ENCODE measurements around the gene NMU.

Gene NMU

DNA sequence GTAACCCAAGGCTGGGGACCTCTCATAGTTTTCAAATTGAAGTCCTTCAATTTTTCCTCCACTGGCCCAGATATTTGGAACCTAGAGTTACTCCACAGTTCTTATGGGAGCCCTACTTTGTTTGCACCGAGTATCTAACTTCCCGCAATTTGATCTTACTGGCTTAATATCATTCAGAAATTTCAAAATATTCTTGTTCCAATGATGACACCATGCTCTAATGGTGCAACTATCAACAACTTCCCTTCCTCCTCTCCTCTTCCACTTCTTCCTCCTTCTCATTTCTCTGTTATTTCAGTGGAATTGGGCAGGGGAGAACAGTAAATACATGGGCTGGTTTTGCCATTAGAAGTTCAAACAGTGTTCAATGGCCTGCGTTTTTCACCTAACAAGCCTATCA is 64.3 kb downstream of the NMU start:
- TF ChIP-seq BCL6B (tag by site-specific recombination; IDR thresholded peaks at IDR 0.05) (no peak), KLF7 (tag by site-specific recombination; IDR thresholded peaks at IDR 0.05; ENCODE audit: borderline replicate concordance) (no peak), ZNF350 (tag by site-specific recombination; IDR thresholded peaks at IDR 0.05) (no peak), ZNF211 (tag by site-specific recombination; IDR thresholded peaks at IDR 0.05; ENCODE audit: low read depth) (no peak), IKZF3 (tag by site-specific recombination; IDR thresholded peaks at IDR 0.05) (no peak), TRIM28 (IDR thresholded peaks at IDR 0.05; ENCODE audit: borderline replicate concordance, low read length) (no peak), ZNF121 (tag by site-specific recombination; IDR thresholded peaks at IDR 0.05) (no peak), ATF2 (tag by site-specific recombination; IDR thresholded peaks at IDR 0.05; ENCODE audit: low read depth) (no peak), ZNF791 (tag by site-specific recombination; IDR thresholded peaks at IDR 0.05) (no peak), ZNF624 (tag by site-specific recombination; IDR thresholded peaks at IDR 0.05) (no peak), HOXC10 (CRISPR knock-in tag; IDR thresholded peaks at IDR 0.05) (no peak), ZSCAN30 (tag by site-specific recombination; IDR thresholded peaks at IDR 0.05) (no peak), ZNF776 (tag by site-specific recombination; IDR thresholded peaks at IDR 0.05; ENCODE audit: borderline replicate concordance) (no peak), ZNF830 (tag by site-specific recombination; IDR thresholded peaks at IDR 0.05; ENCODE audit: low read depth) (no peak), YY1 (tag by site-specific recombination; IDR thresholded peaks at IDR 0.05) (no peak), TCF7L2 (IDR thresholded peaks at IDR 0.05; ENCODE audit: borderline replicate concordance, low read depth, low read length) (no peak), EGR2 (tag by site-specific recombination; IDR thresholded peaks at IDR 0.05; ENCODE audit: low read depth) (no peak)
- TF ChIP-seq, protein P1, sequence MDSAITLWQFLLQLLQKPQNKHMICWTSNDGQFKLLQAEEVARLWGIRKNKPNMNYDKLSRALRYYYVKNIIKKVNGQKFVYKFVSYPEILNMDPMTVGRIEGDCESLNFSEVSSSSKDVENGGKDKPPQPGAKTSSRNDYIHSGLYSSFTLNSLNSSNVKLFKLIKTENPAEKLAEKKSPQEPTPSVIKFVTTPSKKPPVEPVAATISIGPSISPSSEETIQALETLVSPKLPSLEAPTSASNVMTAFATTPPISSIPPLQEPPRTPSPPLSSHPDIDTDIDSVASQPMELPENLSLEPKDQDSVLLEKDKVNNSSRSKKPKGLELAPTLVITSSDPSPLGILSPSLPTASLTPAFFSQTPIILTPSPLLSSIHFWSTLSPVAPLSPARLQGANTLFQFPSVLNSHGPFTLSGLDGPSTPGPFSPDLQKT (IDR thresholded peaks at IDR 0.05; ENCODE audit: borderline replicate concordance, low read depth, low read length), result no peak
- TF ChIP-seq, protein P2, sequence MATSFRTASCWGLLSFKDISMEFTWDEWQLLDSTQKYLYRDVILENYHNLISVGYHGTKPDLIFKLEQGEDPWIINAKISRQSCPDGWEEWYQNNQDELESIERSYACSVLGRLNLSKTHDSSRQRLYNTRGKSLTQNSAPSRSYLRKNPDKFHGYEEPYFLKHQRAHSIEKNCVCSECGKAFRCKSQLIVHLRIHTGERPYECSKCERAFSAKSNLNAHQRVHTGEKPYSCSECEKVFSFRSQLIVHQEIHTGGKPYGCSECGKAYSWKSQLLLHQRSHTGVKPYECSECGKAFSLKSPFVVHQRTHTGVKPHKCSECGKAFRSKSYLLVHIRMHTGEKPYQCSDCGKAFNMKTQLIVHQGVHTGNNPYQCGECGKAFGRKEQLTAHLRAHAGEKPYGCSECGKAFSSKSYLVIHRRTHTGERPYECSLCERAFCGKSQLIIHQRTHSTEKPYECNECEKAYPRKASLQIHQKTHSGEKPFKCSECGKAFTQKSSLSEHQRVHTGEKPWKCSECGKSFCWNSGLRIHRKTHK (tag by site-specific recombination; IDR thresholded peaks at IDR 0.05), result no peak
- ChIA-PET CTCF (no interaction called here), POLR2A (no interaction called here)
- Histone ChIP-seq H3K36me3 (ENCODE audit: control insufficient read depth in 2 of 2, insufficient read depth in 1 of 2, low read length in 2 of 2) (no peaks in the 10 kb centered on the region), H3K9me3 (ENCODE audit: control insufficient read depth, insufficient read depth, low read depth, low read length) (no peaks in the 10 kb centered on the region), H3K4me1 (ENCODE audit: control insufficient read depth, insufficient read depth, low read length) (no peaks in the 10 kb centered on the region), H3K27ac (ENCODE audit: extremely low read depth, low read depth, low read length) (no peak overlapping the region), H3K4me3 (ENCODE audit: low read depth, low read length) (no peak overlapping the region)

- no peaks in the 10 kb centered on the region for H3K4me1 ChIP-seq (ENCODE audit: control insufficient read depth, insufficient read depth, low read length)
- CTCF ChIA-PET, result interaction anchor here (0.6 to 1.4 kb wide), 2 partner anchors 10 to 12 kb away, joined by 3 to 4 read pairs; no protein-coding TSS in a partner anchor
- POLR2A ChIA-PET, result no interaction called here
- no peak overlapping the region for H3K27ac ChIP-seq (ENCODE audit: extremely low read depth, low read depth, low read length)
- H3K36me3 ChIP-seq (ENCODE audit: control insufficient read depth in 2 of 2, insufficient read depth in 1 of 2, low read length in 2 of 2), result no peaks in the 10 kb centered on the region
- H3K4me3 ChIP-seq (ENCODE audit: low read depth, low read length), result no peak overlapping the region
- H3K9me3 ChIP-seq (ENCODE audit: control insufficient read depth, insufficient read depth, low read depth, low read length), result no peaks in the 10 kb centered on the region
- TF ChIP-seq ZNF155 (tag by site-specific recombination; IDR thresholded peaks at IDR 0.05) (no peak), ZIC2 (tag by site-specific recombination; IDR thresholded peaks at IDR 0.05) (no peak), ZNF596 (tag by site-specific recombination; IDR thresholded peaks at IDR 0.05) (no peak), ZBTB21 (tag by site-specific recombination; IDR thresholded peaks at IDR 0.05) (no peak), ZSCAN5A (tag by site-specific recombination; IDR thresholded peaks at IDR 0.05) (no peak), GLI2 (tag by site-specific recombination; IDR thresholded peaks at IDR 0.05; ENCODE audit: borderline replicate concordance, low read depth) (no peak), ZBTB20 (tag by site-specific recombination; IDR thresholded peaks at IDR 0.05) (no peak), ZNF473 (tag by site-specific recombination; IDR thresholded peaks at IDR 0.05) (no peak), ZNF624 (tag by site-specific recombination; IDR thresholded peaks at IDR 0.05) (no peak)
- TF ChIP-seq, protein P3, sequence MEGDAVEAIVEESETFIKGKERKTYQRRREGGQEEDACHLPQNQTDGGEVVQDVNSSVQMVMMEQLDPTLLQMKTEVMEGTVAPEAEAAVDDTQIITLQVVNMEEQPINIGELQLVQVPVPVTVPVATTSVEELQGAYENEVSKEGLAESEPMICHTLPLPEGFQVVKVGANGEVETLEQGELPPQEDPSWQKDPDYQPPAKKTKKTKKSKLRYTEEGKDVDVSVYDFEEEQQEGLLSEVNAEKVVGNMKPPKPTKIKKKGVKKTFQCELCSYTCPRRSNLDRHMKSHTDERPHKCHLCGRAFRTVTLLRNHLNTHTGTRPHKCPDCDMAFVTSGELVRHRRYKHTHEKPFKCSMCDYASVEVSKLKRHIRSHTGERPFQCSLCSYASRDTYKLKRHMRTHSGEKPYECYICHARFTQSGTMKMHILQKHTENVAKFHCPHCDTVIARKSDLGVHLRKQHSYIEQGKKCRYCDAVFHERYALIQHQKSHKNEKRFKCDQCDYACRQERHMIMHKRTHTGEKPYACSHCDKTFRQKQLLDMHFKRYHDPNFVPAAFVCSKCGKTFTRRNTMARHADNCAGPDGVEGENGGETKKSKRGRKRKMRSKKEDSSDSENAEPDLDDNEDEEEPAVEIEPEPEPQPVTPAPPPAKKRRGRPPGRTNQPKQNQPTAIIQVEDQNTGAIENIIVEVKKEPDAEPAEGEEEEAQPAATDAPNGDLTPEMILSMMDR (tag by site-specific recombination; IDR thresholded peaks at IDR 0.05), result no peak
Measured at GRCh38 chr4:55568905-55569504, 67.1 kb downstream of the NMU start.
